Colon (tissue), 2 donors: Measurements from ENCODE around the gene USP10.

Source experiments
- FAIRE-seq: peaks from 2 replicates; lab custom pipeline; 2012; peaks lifted over from hg19 to GRCh38; lab: Jason Lieb, UNC
- donor health status: control.
- donor health status: control.

The USP10 gene

GRCh38 chr16:84823484-84823883, 123.7 kb downstream of the USP10 start:
- FAIRE-seq, result no peak

- FAIRE-seq, result no peak
Measured at GRCh38 chr16:84823926-84824325, 124.1 kb downstream of the USP10 start.

- no peak for FAIRE-seq
Measured at GRCh38 chr16:84825896-84826557, 126.2 kb downstream of the USP10 start.

- FAIRE-seq, result no peak
Measured at GRCh38 chr16:84826558-84826941, 126.8 kb downstream of the USP10 start.

GRCh38 chr16:84827131-84827574, 127.4 kb downstream of the USP10 start:
- no peak for FAIRE-seq

GRCh38 chr16:84827897-84828296, 128.1 kb downstream of the USP10 start:
- FAIRE-seq, result no peak

- FAIRE-seq, result no peak
Measured at GRCh38 chr16:84828322-84828721, 128.5 kb downstream of the USP10 start.
